ENCODE measurements around the gene ARHGEF16. TPM values are rescaled to one million over a fixed set of nuclear protein-coding genes. Genes with fewer than 3 reads are reported as not detected.

The ARHGEF16 gene
- total and polyA plus RNA-seq, 2 experiments from 2014 or later, result 24.8 to 36.2 TPM

GRCh38 chr1:3429320-3429719, 25.1 kb upstream of the ARHGEF16 start:
- Histone ChIP-seq H3K27me3 (no peaks in the 10 kb centered on the region), H3K27ac (no peak overlapping the region), H3K79me2 (no peaks in the 10 kb centered on the region), H4K20me1 (ENCODE audit: insufficient read depth, poor library complexity, severe bottlenecking) (no peaks in the 10 kb centered on the region), H3K36me3 (replicated peaks; ENCODE audit: insufficient read depth, low read depth) (no peaks in the 10 kb centered on the region), H3K9me2 (replicated peaks; ENCODE audit: insufficient read depth) (no peaks in the 10 kb centered on the region), H3K9me3 (ENCODE audit: low read depth) (no peaks in the 10 kb centered on the region), H2AFZ (no peak overlapping the region), H3K4me2 (no peak overlapping the region), H3K4me3 (no peak overlapping the region), H3K4me1 (ENCODE audit: insufficient read depth) (peaks cover 3% of the 10 kb centered on the region)
- no peak for TF ChIP-seq EZH2 (IDR thresholded peaks at IDR 0.05; ENCODE audit: borderline replicate concordance)
- no peak for TF ChIP-seq CTCF (IDR thresholded peaks at IDR 0.05; ENCODE audit: poor library complexity)
- TF ChIP-seq EZH2phosphoT487 (IDR thresholded peaks at IDR 0.05; ENCODE audit: low read depth, severe bottlenecking, unreplicated experiment), result no peak
- DNase-seq (ENCODE audit: low spot score), result no peak
- 95% methylated on average over 13 of the region's 13 CpGs for WGBS (ENCODE audit: low lambda C conversion rate, missing lambda C conversion rate)

- no peaks in the 10 kb centered on the region for H4K20me1 ChIP-seq (ENCODE audit: insufficient read depth, poor library complexity, severe bottlenecking)
- H3K9me3 ChIP-seq (ENCODE audit: low read depth), result no peaks in the 10 kb centered on the region
- H3K4me2 ChIP-seq, result no peak overlapping the region
- TF ChIP-seq EZH2phosphoT487 (IDR thresholded peaks at IDR 0.05; ENCODE audit: low read depth, severe bottlenecking, unreplicated experiment) (no peak), EZH2 (IDR thresholded peaks at IDR 0.05; ENCODE audit: borderline replicate concordance) (no peak), CTCF (IDR thresholded peaks at IDR 0.05; ENCODE audit: poor library complexity) (no peak)
- no peaks in the 10 kb centered on the region for H3K79me2 ChIP-seq
- no peak for DNase-seq (ENCODE audit: low spot score)
- H2AFZ ChIP-seq, result no peak overlapping the region
- H3K27ac ChIP-seq, result no peak overlapping the region
- H3K27me3 ChIP-seq, result no peaks in the 10 kb centered on the region
- no peaks in the 10 kb centered on the region for H3K9me2 ChIP-seq (replicated peaks; ENCODE audit: insufficient read depth)
- H3K4me1 ChIP-seq (ENCODE audit: insufficient read depth), result no peaks in the 10 kb centered on the region
- H3K4me3 ChIP-seq, result no peak overlapping the region
- 96% methylated on average over 14 of the region's 16 CpGs for WGBS (ENCODE audit: low lambda C conversion rate, missing lambda C conversion rate)
- H3K36me3 ChIP-seq (replicated peaks; ENCODE audit: insufficient read depth, low read depth), result no peaks in the 10 kb centered on the region
These were observed 24.7 kb upstream of the ARHGEF16 start for GRCh38 chr1:3429766-3430165.

GRCh38 chr1:3430406-3430805, 24.1 kb upstream of the ARHGEF16 start:
- H3K79me2 ChIP-seq, result no peaks in the 10 kb centered on the region
- no peak overlapping the region for H2AFZ ChIP-seq
- 100% methylated on average over 5 of the region's 19 CpGs for WGBS (ENCODE audit: low lambda C conversion rate, missing lambda C conversion rate)
- no peaks in the 10 kb centered on the region for H3K27me3 ChIP-seq
- H3K9me3 ChIP-seq (ENCODE audit: low read depth), result no peaks in the 10 kb centered on the region
- H3K36me3 ChIP-seq (replicated peaks; ENCODE audit: insufficient read depth, low read depth), result no peaks in the 10 kb centered on the region
- H4K20me1 ChIP-seq (ENCODE audit: insufficient read depth, poor library complexity, severe bottlenecking), result no peaks in the 10 kb centered on the region
- H3K9me2 ChIP-seq (replicated peaks; ENCODE audit: insufficient read depth), result no peaks in the 10 kb centered on the region
- H3K27ac ChIP-seq, result no peak overlapping the region
- DNase-seq (ENCODE audit: low spot score), result no peak
- no peak for TF ChIP-seq CTCF (IDR thresholded peaks at IDR 0.05; ENCODE audit: poor library complexity)
- H3K4me3 ChIP-seq, result no peak overlapping the region
- H3K4me2 ChIP-seq, result no peak overlapping the region
- no peaks in the 10 kb centered on the region for H3K4me1 ChIP-seq (ENCODE audit: insufficient read depth)

GRCh38 chr1:3430820-3431219, 23.6 kb upstream of the ARHGEF16 start:
- 91% methylated on average over 17 of the region's 22 CpGs for WGBS (ENCODE audit: low lambda C conversion rate, missing lambda C conversion rate)
- Histone ChIP-seq H3K27me3 (no peaks in the 10 kb centered on the region), H3K4me3 (no peak overlapping the region), H2AFZ (no peak overlapping the region), H3K4me2 (no peak overlapping the region), H3K9me2 (replicated peaks; ENCODE audit: insufficient read depth) (no peaks in the 10 kb centered on the region), H4K20me1 (ENCODE audit: insufficient read depth, poor library complexity, severe bottlenecking) (no peaks in the 10 kb centered on the region), H3K79me2 (no peaks in the 10 kb centered on the region), H3K36me3 (replicated peaks; ENCODE audit: insufficient read depth, low read depth) (no peaks in the 10 kb centered on the region), H3K9me3 (ENCODE audit: low read depth) (no peaks in the 10 kb centered on the region), H3K4me1 (ENCODE audit: insufficient read depth) (no peaks in the 10 kb centered on the region), H3K27ac (no peak overlapping the region)
- no peak for DNase-seq (ENCODE audit: low spot score)
- no peak for TF ChIP-seq CTCF (IDR thresholded peaks at IDR 0.05; ENCODE audit: poor library complexity)
- no peak for TF ChIP-seq EZH2 (IDR thresholded peaks at IDR 0.05; ENCODE audit: borderline replicate concordance)
- no peak for TF ChIP-seq EZH2phosphoT487 (IDR thresholded peaks at IDR 0.05; ENCODE audit: low read depth, severe bottlenecking, unreplicated experiment)
